NT2/D1 (cell line): ENCODE measurements around the gene PDE1C.

Experiments used
- DNase-seq: peaks from one replicate; pipeline ENCODE4 v3.0.0-alpha.2; 2011; ENCODE audit warnings: low read depth, low spot score
- H3K27me3 ChIP-seq: 2 replicates; pipeline ENCODE4 v1.6.0; 2011; ENCODE audit warnings: mild to moderate bottlenecking; ENCODE audit not compliant: insufficient read length, insufficient read depth
- H3K36me3 ChIP-seq: 2 replicates; pipeline ENCODE4 v1.6.1; 2011; ENCODE audit warnings: mild to moderate bottlenecking, low read length, mixed read lengths; ENCODE audit not compliant: insufficient read depth, insufficient read length
- H3K4me1 ChIP-seq: 2 replicates; pipeline ENCODE4 v1.5.1; 2011; ENCODE audit not compliant: insufficient read depth, insufficient read length
- H3K4me3 ChIP-seq: 2 replicates; pipeline ENCODE4 v1.5.1; 2011; ENCODE audit warnings: low read depth; ENCODE audit not compliant: insufficient read length
- H3K9ac ChIP-seq: 2 replicates; pipeline ENCODE4 v1.6.0; 2011; ENCODE audit warnings: low read depth; ENCODE audit not compliant: insufficient read length
- H3K9me3 ChIP-seq: 2 replicates; pipeline ENCODE4 v1.5.1; 2011; ENCODE audit warnings: mild to moderate bottlenecking, low read length; ENCODE audit not compliant: insufficient read depth
- SUZ12 ChIP-seq: IDR thresholded peaks from 2 replicates; pipeline ENCODE4 v1.6.1; 2011; ENCODE audit not compliant: insufficient read length, insufficient read depth; ENCODE audit errors: extremely low read depth
- YY1 ChIP-seq: IDR thresholded peaks from 2 replicates; pipeline ENCODE4 v1.6.1; 2011; ENCODE audit not compliant: insufficient read length, insufficient read depth
- ZNF274 ChIP-seq: IDR thresholded peaks from 2 replicates; pipeline ENCODE4 v1.6.1; 2011; ENCODE audit warnings: mild to moderate bottlenecking, low read depth, low read length

Gene PDE1C

GRCh38 chr7:32043688-32044087 is 26.5 kb downstream of the PDE1C start:
- H3K9ac ChIP-seq: no peak overlapping the region
- no peaks in the 10 kb centered on the region for H3K9me3 ChIP-seq
- H3K4me1 ChIP-seq: no peaks in the 10 kb centered on the region
- H3K27me3 ChIP-seq: no peaks in the 10 kb centered on the region
- no peak for DNase-seq
- TF ChIP-seq YY1: no peak
- TF ChIP-seq SUZ12: no peak
- TF ChIP-seq ZNF274: no peak
- no peak overlapping the region for H3K4me3 ChIP-seq
- no peaks in the 10 kb centered on the region for H3K36me3 ChIP-seq

DNA sequence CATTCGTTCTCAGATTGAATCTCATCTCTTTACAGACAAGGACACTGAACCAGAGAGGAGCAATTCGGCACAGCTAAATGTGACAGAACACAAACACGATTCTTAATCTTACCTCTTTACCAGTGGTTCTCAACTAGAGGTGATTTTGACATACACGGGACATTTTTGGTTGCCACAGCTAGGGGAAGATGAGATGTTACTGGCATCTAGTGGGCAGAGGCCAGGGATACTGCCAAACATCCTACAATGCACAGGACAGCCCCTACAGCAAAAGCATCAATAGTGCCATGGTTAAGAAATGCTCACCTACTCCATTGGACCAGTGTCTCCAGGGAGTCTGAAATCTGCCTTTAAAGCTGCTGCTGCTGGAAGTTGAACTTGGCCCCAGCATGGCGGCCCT is 27.3 kb downstream of the PDE1C start:
- Histone ChIP-seq H3K27me3 (no peaks in the 10 kb centered on the region), H3K9ac (no peak overlapping the region), H3K4me1 (no peaks in the 10 kb centered on the region), H3K4me3 (no peak overlapping the region), H3K36me3 (no peaks in the 10 kb centered on the region), H3K9me3 (no peaks in the 10 kb centered on the region)
- no peak for DNase-seq
- no peak for TF ChIP-seq YY1
- no peak for TF ChIP-seq SUZ12
- TF ChIP-seq ZNF274: no peak

- TF ChIP-seq SUZ12: no peak
- no peak for TF ChIP-seq ZNF274
- no peak for TF ChIP-seq YY1
Measured at GRCh38 chr7:32039000-32039756, 31.0 kb downstream of the PDE1C start.

DNA sequence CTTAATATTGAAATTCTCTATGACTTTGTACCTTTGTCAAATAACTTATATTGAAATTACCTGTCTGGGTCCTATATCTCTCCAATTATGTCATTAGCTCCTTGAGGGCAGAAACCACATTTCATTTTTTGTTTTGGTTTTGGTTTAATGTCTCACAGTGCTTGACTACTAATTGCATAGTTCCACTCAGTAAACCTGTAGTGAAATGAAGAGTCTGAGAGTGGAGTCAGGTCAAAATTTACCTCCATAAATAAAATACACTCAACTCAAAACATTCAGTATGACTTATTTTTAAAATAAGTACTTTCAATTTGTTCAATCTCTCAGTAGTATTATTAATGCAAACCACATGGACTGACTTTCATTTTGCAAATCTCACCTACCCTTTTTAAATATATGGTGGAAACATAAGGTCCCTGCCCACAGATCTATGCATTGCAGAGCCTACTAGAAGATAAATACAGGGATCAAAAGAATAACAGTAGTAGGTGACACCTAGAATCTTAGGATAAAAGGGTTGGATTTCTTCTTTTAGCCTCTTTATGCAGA is 32.5 kb downstream of the PDE1C start:
- TF ChIP-seq SUZ12: no peak
- TF ChIP-seq YY1: no peak
- no peak for TF ChIP-seq ZNF274
- Histone ChIP-seq H3K9me3 (peaks cover 21% of the 10 kb centered on the region), H3K36me3 (no peaks in the 10 kb centered on the region), H3K4me3 (no peak overlapping the region), H3K4me1 (no peaks in the 10 kb centered on the region), H3K9ac (no peak overlapping the region), H3K27me3 (no peaks in the 10 kb centered on the region)
- no peak for DNase-seq

More at GRCh38 chr7:32039000-32039756, 31.0 kb downstream of the PDE1C start:
- Histone ChIP-seq H3K36me3 (no peaks in the 10 kb centered on the region), H3K9me3 (peaks cover 21% of the 10 kb centered on the region), H3K4me3 (no peak overlapping the region), H3K9ac (no peak overlapping the region), H3K4me1 (no peaks in the 10 kb centered on the region), H3K27me3 (no peaks in the 10 kb centered on the region)
- DNase-seq: peak; percentile 6

DNA sequence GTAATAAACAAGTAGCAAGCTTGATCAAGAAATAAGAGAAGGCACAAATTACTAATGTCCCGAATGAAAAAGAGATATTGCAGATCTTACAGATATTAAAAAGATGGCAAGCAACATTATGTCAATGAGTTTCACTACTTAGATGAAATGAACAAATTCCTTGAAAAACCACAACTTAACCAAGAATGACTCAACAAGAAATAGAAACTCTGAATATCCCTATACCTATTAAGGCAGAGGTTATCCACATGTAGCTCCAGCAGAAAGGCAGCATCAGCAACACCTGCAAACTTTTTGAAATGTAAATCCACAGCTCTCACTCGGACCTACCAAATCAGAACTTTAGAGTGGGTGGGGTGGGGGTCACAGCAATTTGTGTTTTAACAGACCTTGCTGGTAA is 33.6 kb downstream of the PDE1C start:
- DNase-seq: no peak
- H3K9ac ChIP-seq: no peak overlapping the region
- H3K9me3 ChIP-seq: peaks cover 21% of the 10 kb centered on the region

DNA sequence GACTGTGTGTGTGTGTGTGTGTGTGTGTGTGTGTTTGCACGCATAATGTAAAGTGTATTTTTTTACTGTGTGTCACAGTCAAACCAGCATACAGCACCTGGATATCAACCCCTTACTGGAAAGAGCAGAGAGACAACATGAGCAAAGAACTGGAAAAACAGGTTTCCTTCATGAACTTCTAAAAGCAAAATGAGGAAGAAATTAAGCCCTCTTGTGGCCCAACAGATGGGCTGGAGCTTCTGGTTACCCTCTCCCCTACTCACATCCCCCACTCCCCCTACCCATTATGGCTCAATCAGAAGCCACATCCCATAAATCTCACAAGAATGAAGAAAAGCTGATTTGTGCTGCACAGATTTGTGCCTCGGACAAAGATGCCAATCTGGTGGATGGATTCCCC is 36.2 kb downstream of the PDE1C start:
- Histone ChIP-seq H3K36me3 (no peaks in the 10 kb centered on the region), H3K9ac (no peak overlapping the region), H3K9me3 (peaks cover 21% of the 10 kb centered on the region), H3K4me3 (no peak overlapping the region), H3K27me3 (no peaks in the 10 kb centered on the region), H3K4me1 (no peaks in the 10 kb centered on the region)
- TF ChIP-seq SUZ12 (no peak), YY1 (no peak), ZNF274 (no peak)
- no peak for DNase-seq

More for the DNA sequence above, 33.6 kb downstream of the PDE1C start:
- Histone ChIP-seq H3K27me3 (no peaks in the 10 kb centered on the region), H3K36me3 (no peaks in the 10 kb centered on the region), H3K4me1 (no peaks in the 10 kb centered on the region), H3K4me3 (no peak overlapping the region)
- TF ChIP-seq SUZ12: no peak
- TF ChIP-seq YY1: no peak

DNA sequence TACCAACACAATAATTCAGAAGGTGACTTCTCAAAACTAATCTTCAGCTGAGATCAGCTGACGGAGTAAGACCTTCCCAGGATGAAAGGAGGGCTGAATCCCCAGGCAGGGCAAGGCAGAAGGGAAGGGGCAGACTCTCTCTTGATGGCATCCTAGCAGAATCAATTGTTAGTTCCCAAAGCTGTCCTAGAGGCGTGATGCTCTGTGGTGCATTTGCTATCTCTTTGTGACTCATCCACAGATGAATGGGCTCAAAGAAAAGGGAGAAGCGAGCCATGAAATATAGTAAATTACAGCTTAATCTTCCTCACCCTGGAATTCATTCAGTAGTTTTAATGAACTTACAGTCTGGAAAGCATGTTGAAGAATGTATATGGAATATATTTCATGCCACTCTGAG is 37.2 kb downstream of the PDE1C start:
- no peak for TF ChIP-seq SUZ12
- TF ChIP-seq YY1: no peak
- TF ChIP-seq ZNF274: no peak
- DNase-seq: no peak
- H3K9ac ChIP-seq: no peak overlapping the region
- no peaks in the 10 kb centered on the region for H3K4me1 ChIP-seq
- no peaks in the 10 kb centered on the region for H3K36me3 ChIP-seq
- no peak overlapping the region for H3K4me3 ChIP-seq
- peaks cover 21% of the 10 kb centered on the region for H3K9me3 ChIP-seq
- no peaks in the 10 kb centered on the region for H3K27me3 ChIP-seq
